A549 (cell line): ENCODE data around the gene CTU1. TPM values are rescaled to one million over a fixed set of nuclear protein-coding genes. Genes with fewer than 3 reads are reported as not detected.

Experiments used
- ATAC-seq, 2 experiments: fragments of 200-7000 bp in 1 of 2; fragments of >200 bp in 1 of 2; cut with Nextera tagmentation in 1 of 2; cut with Tn5 transposase in 1 of 2; 3 replicates each; pipeline versions ENCODE4 v1.8.0 to v1.9.1; 2018 to 2020; ENCODE audit warnings: mild to moderate bottlenecking in 1 of 2, moderate library complexity in 1 of 2
- CTCF ChIA-PET: fragments of 300-600 bp; sonication (Branson Sonifier 250); formaldehyde crosslinking; extraction: SDS; loops from one replicate; lab custom pipeline; 2021; ENCODE audit warnings: antibody characterized with exemption, inconsistent platforms; lab: Yijun Ruan, JAX
- POLR2A ChIA-PET: fragments of 350-600 bp; formaldehyde crosslinking; extraction: SDS; loops from one replicate; lab custom pipeline; 2021; ENCODE audit warnings: antibody characterized with exemption, inconsistent platforms; lab: Yijun Ruan, JAX
- DNase-seq, 2 experiments: peaks; one replicate each; pipeline versions ENCODE4 v3.0.0 to v3.0.0-alpha.2; 2011 to 2016; ENCODE audit warnings: low read depth in 1 of 2, low spot score in 1 of 2
- FAIRE-seq: peaks from 2 replicates; lab custom pipeline; 2011; peaks lifted over from hg19 to GRCh38; lab: Jason Lieb, UNC
- H3K27ac ChIP-seq, 2 experiments: fragments of >200 bp; sonication (Bioruptor Twin); formaldehyde crosslinking; 3 replicates each; pipeline ENCODE4 v1.5.1; 2016 to 2017
- H3K4me1 ChIP-seq: fragments of >200 bp; sonication (Bioruptor Twin); formaldehyde crosslinking; 3 replicates; pipeline ENCODE4 v1.6.1; 2016
- H3K4me2 ChIP-seq: fragments of >200 bp; sonication (Bioruptor Twin); formaldehyde crosslinking; 3 replicates; pipeline ENCODE4 v1.6.1; 2016
- H3K4me3 ChIP-seq: fragments of >200 bp; sonication (Bioruptor Twin); formaldehyde crosslinking; 3 replicates; pipeline ENCODE4 v1.5.1; 2016
- H3K9me3 ChIP-seq: fragments of >200 bp; sonication (Bioruptor Twin); formaldehyde crosslinking; 3 replicates; pipeline ENCODE4 v1.6.1; 2016
- BCL3 ChIP-seq: fragments of >200 bp; sonication (Bioruptor Twin); formaldehyde crosslinking; IDR thresholded peaks from 3 replicates; pipeline ENCODE4 v1.6.1; 2016
- BHLHE40 ChIP-seq: IDR thresholded peaks from 2 replicates; pipeline ENCODE4 v1.6.1; 2012; ENCODE audit warnings: low read depth, low read length, inconsistent platforms
- CBX2 ChIP-seq: fragments of 200-600 bp; sonication (generic); IDR thresholded peaks from 2 replicates; pipeline ENCODE4 v1.6.1; 2016; ENCODE audit warnings: low read depth, mild to moderate bottlenecking, borderline replicate concordance
- CBX8 ChIP-seq: fragments of 200-600 bp; sonication (generic); IDR thresholded peaks from 2 replicates; pipeline ENCODE4 v1.6.1; 2016
- E2F6 ChIP-seq: IDR thresholded peaks from 2 replicates; pipeline ENCODE4 v1.6.1; 2012; ENCODE audit warnings: low read depth, borderline replicate concordance
- EHF ChIP-seq: fragments of 250-450 bp; sonication (Bioruptor Pico); IDR thresholded peaks from 2 replicates; pipeline ENCODE4 v1.5.0; 2020; ENCODE audit warnings: mild to moderate bottlenecking
- FOSL2 ChIP-seq, 2 experiments: fragments of 450-650 bp in 1 of 2; fragments of >200 bp in 1 of 2; sonication (Bioruptor Twin) in 1 of 2; formaldehyde crosslinking; IDR thresholded peaks; 2 replicates each; pipeline versions ENCODE4 v1.5.0 to v1.6.1; 2016 to 2020; ENCODE audit warnings: mild to moderate bottlenecking in 1 of 2, moderate library complexity in 1 of 2
- HMGXB4 ChIP-seq: fragments of 250-450 bp; sonication (Bioruptor Pico); IDR thresholded peaks from 2 replicates; pipeline ENCODE4 v1.5.0; 2021; ENCODE audit warnings: mild to moderate bottlenecking, moderate library complexity, borderline replicate concordance
- HOXB5 ChIP-seq: fragments of 250-450 bp; sonication (Bioruptor Pico); IDR thresholded peaks from 2 replicates; pipeline ENCODE4 v1.5.0; 2020; ENCODE audit warnings: mild to moderate bottlenecking, moderate library complexity
- JUN ChIP-seq, 2 experiments: fragments of >200 bp; sonication (Bioruptor Twin); formaldehyde crosslinking; IDR thresholded peaks; 2 replicates in 1 of 2; 3 replicates in 1 of 2; pipeline ENCODE4 v1.6.1; 2016 to 2017
- JUNB ChIP-seq: fragments of >200 bp; sonication (Bioruptor Twin); formaldehyde crosslinking; IDR thresholded peaks from 2 replicates; pipeline ENCODE4 v1.6.1; 2016
- KDM5A ChIP-seq: fragments of 200-600 bp; sonication (generic); IDR thresholded peaks from 2 replicates; pipeline ENCODE4 v1.6.1; 2016; ENCODE audit warnings: antibody characterized with exemption, mild to moderate bottlenecking
- MAFK ChIP-seq: fragments of 450-650 bp; IDR thresholded peaks from 2 replicates; pipeline ENCODE4 v1.6.1; 2014; ENCODE audit not compliant: partially characterized antibody
- MYC ChIP-seq: IDR thresholded peaks from 2 replicates; pipeline ENCODE4 v1.6.1; 2012; ENCODE audit warnings: mild to moderate bottlenecking, inconsistent platforms, low read length, improper control_type of control experiment, borderline replicate concordance
- NPAS2 ChIP-seq: fragments of 250-450 bp; sonication (Bioruptor Pico); IDR thresholded peaks from 2 replicates; pipeline ENCODE4 v1.8.0; 2022; ENCODE audit warnings: mild to moderate bottlenecking, moderate library complexity, borderline replicate concordance
- RAD21 ChIP-seq, 2 experiments: fragments of >200 bp in 1 of 2; sonication (Bioruptor Twin) in 1 of 2; formaldehyde crosslinking in 1 of 2; IDR thresholded peaks in 1 of 2; conservative IDR thresholded peaks in 1 of 2; 2 replicates in 1 of 2; 3 replicates in 1 of 2; pipeline ENCODE4 v1.6.1; 2012 to 2018; ENCODE audit warnings: inconsistent platforms in 1 of 2
- REST ChIP-seq: fragments of 200-600 bp; sonication (generic); IDR thresholded peaks from 2 replicates; pipeline ENCODE4 v1.6.1; 2016; ENCODE audit warnings: antibody characterized with exemption, mild to moderate bottlenecking, moderate library complexity
- RFX5 ChIP-seq: fragments of 450-650 bp; IDR thresholded peaks from 2 replicates; pipeline ENCODE4 v1.7.1; 2014; ENCODE audit warnings: antibody characterized with exemption, mild to moderate bottlenecking, moderate library complexity
- SREBF2 ChIP-seq: fragments of 450-650 bp; IDR thresholded peaks from 2 replicates; pipeline ENCODE4 v1.6.1; 2014; ENCODE audit warnings: mild to moderate bottlenecking, moderate library complexity
- ZC3H11A ChIP-seq: fragments of 450-650 bp; IDR thresholded peaks from 2 replicates; pipeline ENCODE4 v1.6.1; 2014; ENCODE audit warnings: antibody characterized with exemption, mild to moderate bottlenecking
- ZFP36 ChIP-seq: fragments of 450-650 bp; IDR thresholded peaks from 2 replicates; pipeline ENCODE4 v1.6.1; 2014; ENCODE audit warnings: borderline replicate concordance; ENCODE audit not compliant: partially characterized antibody
- ZNF302 ChIP-seq: fragments of 250-450 bp; sonication (Bioruptor Pico); IDR thresholded peaks from 2 replicates; pipeline ENCODE4 v1.9.0; 2021; ENCODE audit warnings: inconsistent platforms, mild to moderate bottlenecking, moderate library complexity
- WGBS: methylation state at CpG from one replicate; pipeline ENCODE4 v1.1.6; 2017; ENCODE audit errors: missing lambda C conversion rate; 5-methylcytosine and 5-hydroxymethylcytosine counted together
- polyA plus RNA-seq, 4 experiments: library from polyadenylated mRNA; depleted of rRNA in 3 of 4; stranded (reverse); fragments of >200 nt; fragmentation: RNase III in 1 of 4; extraction: RNeasy Plus Mini Kit Qiagen cat#74134 plus additional on column Dnase treatment in 1 of 4; gene quantifications; 2 replicates in 3 of 4; 3 replicates in 1 of 4; pipeline ENCODE4 v1.2.3, GENCODE V29; 2011 to 2017
- TF ChIP-seq, protein P1 (sequence below): fragments of >200 bp; sonication (Bioruptor Twin); formaldehyde crosslinking; IDR thresholded peaks from 3 replicates; pipeline ENCODE4 v1.5.1; 2016

Gene CTU1
- polyA plus RNA-seq, 2 of the 4 experiments (the other 2 are of a cell fraction): 4.5 to 7.4 TPM

DNA sequence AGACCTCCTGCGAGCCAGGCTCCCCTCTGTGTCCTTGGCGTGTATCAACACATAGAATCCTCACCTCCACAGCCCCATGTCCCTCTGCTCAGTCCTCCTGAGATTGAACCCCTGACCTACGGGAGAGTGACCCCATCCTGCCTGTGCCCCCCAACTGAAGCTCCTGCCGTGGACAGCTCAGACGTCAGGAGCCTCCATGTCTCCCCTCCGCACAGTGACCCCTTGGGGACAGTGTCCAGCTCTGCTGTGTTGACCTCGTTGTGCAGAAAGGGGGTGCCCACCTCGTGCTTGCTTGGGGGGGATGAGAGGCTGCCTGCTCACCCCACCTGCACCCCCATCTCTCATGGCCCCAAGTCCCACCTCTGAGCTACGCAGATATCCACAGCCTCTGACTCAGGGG is 16.0 kb upstream of the CTU1 start (continued):
- TF ChIP-seq REST (no peak), BCL3 (no peak)

DNA sequence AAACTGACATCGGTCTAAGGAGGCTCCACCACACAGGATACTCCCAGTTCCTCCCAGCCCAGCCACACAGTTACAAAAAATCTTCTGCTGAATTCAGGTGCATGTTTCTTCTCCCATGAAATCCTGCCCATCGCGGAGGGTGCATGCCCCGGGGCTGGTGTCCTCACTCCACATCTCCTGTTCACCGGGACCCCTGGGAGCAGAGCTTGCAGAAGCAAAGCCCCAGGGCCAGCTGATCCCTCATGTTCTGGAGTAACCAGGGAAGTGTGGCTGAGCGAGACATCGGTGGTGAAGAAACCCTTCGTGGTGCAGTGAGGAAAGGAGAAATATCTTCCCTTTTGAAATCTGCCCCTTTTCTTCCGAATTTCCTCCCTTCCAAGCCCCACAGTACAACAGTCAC is 15.6 kb upstream of the CTU1 start:
- Histone ChIP-seq H3K4me1 (no peaks in the 10 kb centered on the region), H3K27ac (no peak overlapping the region), H3K4me3 (no peak overlapping the region), H3K4me2 (no peak overlapping the region), H3K9me3 (no peaks in the 10 kb centered on the region)
- no peak for TF ChIP-seq MYC
- no peak for ATAC-seq
- FAIRE-seq: no peak
- ChIA-PET CTCF (no interaction called here), POLR2A (no interaction called here)
- no peak for DNase-seq
- 57% methylated on average over 9 of the region's 9 CpGs for WGBS

GRCh38 chr19:51123381-51123800 is 15.2 kb upstream of the CTU1 start:
- no peak for ATAC-seq
- POLR2A ChIA-PET: no interaction called here
- no peak overlapping the region for H3K4me2 ChIP-seq
- WGBS: 67% methylated on average over 6 of the region's 6 CpGs
- H3K4me3 ChIP-seq: no peak overlapping the region
- H3K4me1 ChIP-seq: no peaks in the 10 kb centered on the region
- no peaks in the 10 kb centered on the region for H3K9me3 ChIP-seq
- TF ChIP-seq KDM5A: no peak
- no peak for TF ChIP-seq HMGXB4 (CRISPR knock-in tag)
- TF ChIP-seq, protein P1, sequence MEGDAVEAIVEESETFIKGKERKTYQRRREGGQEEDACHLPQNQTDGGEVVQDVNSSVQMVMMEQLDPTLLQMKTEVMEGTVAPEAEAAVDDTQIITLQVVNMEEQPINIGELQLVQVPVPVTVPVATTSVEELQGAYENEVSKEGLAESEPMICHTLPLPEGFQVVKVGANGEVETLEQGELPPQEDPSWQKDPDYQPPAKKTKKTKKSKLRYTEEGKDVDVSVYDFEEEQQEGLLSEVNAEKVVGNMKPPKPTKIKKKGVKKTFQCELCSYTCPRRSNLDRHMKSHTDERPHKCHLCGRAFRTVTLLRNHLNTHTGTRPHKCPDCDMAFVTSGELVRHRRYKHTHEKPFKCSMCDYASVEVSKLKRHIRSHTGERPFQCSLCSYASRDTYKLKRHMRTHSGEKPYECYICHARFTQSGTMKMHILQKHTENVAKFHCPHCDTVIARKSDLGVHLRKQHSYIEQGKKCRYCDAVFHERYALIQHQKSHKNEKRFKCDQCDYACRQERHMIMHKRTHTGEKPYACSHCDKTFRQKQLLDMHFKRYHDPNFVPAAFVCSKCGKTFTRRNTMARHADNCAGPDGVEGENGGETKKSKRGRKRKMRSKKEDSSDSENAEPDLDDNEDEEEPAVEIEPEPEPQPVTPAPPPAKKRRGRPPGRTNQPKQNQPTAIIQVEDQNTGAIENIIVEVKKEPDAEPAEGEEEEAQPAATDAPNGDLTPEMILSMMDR: no peak
- TF ChIP-seq JUN (IDR thresholded peaks at IDR 0.05): no peak
- TF ChIP-seq FOSL2 (IDR thresholded peaks at IDR 0.05): no peak
- no peak for TF ChIP-seq FOSL2 (CRISPR knock-in tag; IDR thresholded peaks at IDR 0.05)
- no peak for TF ChIP-seq SREBF2
- TF ChIP-seq ZFP36: no peak
- no peak for TF ChIP-seq MAFK
- TF ChIP-seq NPAS2 (CRISPR knock-in tag): no peak
- TF ChIP-seq E2F6: no peak
- TF ChIP-seq RAD21 (conservative IDR thresholded peaks at IDR 0.05 in 1 of 2, IDR thresholded peaks at IDR 0.05 in 1 of 2): no peak
- TF ChIP-seq EHF: no peak
- TF ChIP-seq ZC3H11A: no peak
- no peak for TF ChIP-seq ZNF302
- TF ChIP-seq CBX2: no peak
- no peak for TF ChIP-seq HOXB5 (CRISPR knock-in tag)
- no peak for TF ChIP-seq JUNB
- no peak for TF ChIP-seq RFX5
- no peak for TF ChIP-seq CBX8
- no peak for TF ChIP-seq BHLHE40
- TF ChIP-seq, all 56 proteins: peak for 0
- H3K27ac ChIP-seq: no peak overlapping the region
- DNase-seq (no peak), FAIRE-seq (no peak)
- CTCF ChIA-PET: no interaction called here
